GM12878 (cell line): Measurements from ENCODE around the gene PPP1R7. TPM values are rescaled to one million over a fixed set of nuclear protein-coding genes. Genes with fewer than 3 reads are reported as not detected.

Experiments
- ATAC-seq: fragments of 200-7000 bp; cut with Tn5 transposase; 3 replicates; pipeline ENCODE4 v1.9.1; 2020; ENCODE audit warnings: mild to moderate bottlenecking, moderate library complexity
- BruUV-seq: library from RNA; stranded (reverse); fragments of 400-500 nt; replicated peaks from 2 replicates; lab custom pipeline; 2021; lab: Mats Ljungman, UMichigan
- CTCF ChIA-PET: fragments of 300-600 bp; sonication (Branson Sonifier 250); formaldehyde crosslinking; extraction: SDS; loops from one replicate; lab custom pipeline; 2021; ENCODE audit warnings: inconsistent platforms; lab: Yijun Ruan, JAX
- POLR2A ChIA-PET: fragments of 350-600 bp; formaldehyde crosslinking; extraction: SDS; loops from one replicate; lab custom pipeline; 2021; ENCODE audit warnings: inconsistent platforms; lab: Charles Lee
- RAD21 ChIA-PET: fragments of 300-600 bp; sonication (Branson Sonifier 250); formaldehyde crosslinking; loops from one replicate; lab custom pipeline; 2023; ENCODE audit warnings: antibody characterized with exemption; ENCODE audit not compliant: unreplicated experiment; lab: Charles Lee
- SMC1A ChIA-PET: fragments of 300-600 bp; sonication (Branson Sonifier 250); formaldehyde crosslinking; loops from one replicate; lab custom pipeline; 2023; ENCODE audit not compliant: unreplicated experiment, uncharacterized antibody; lab: Charles Lee
- DNase-seq: peaks from one replicate; pipeline ENCODE4 v3.0.0-alpha.2; 2011; ENCODE audit warnings: low read depth, low spot score
- FAIRE-seq: peaks from 3 replicates; lab custom pipeline; 2011; peaks lifted over from hg19 to GRCh38; lab: Jason Lieb, UNC
- H2AFZ ChIP-seq: 2 replicates; pipeline ENCODE4 v1.6.0; 2011; ENCODE audit warnings: low read depth, low read length, control low read depth; ENCODE audit not compliant: control insufficient read depth
- H3K27ac ChIP-seq: 2 replicates; pipeline ENCODE4 v1.5.1; 2011; ENCODE audit warnings: control low read depth; ENCODE audit not compliant: control insufficient read depth, insufficient read depth
- H3K27me3 ChIP-seq, 2 experiments: replicated peaks in 1 of 2; 2 replicates each; pipeline versions ENCODE4 v1.6.0 to v1.6.1; 2011; ENCODE audit warnings: low read length in 1 of 2; ENCODE audit not compliant: control insufficient read depth in 2 of 2, insufficient read depth in 2 of 2
- H3K36me3 ChIP-seq, 2 experiments: 2 replicates each; pipeline ENCODE4 v1.5.1; 2011; ENCODE audit warnings: low read length in 1 of 2; ENCODE audit not compliant: control insufficient read depth in 2 of 2, insufficient read depth in 2 of 2
- H3K4me1 ChIP-seq: 2 replicates; pipeline ENCODE4 v1.6.1; 2011; ENCODE audit warnings: mild to moderate bottlenecking, low read length, moderate library complexity, mixed read lengths; ENCODE audit not compliant: control insufficient read depth, insufficient read depth
- H3K4me2 ChIP-seq: 2 replicates; pipeline ENCODE4 v1.6.0; 2011; ENCODE audit warnings: control low read depth; ENCODE audit not compliant: control insufficient read depth, insufficient read depth
- H3K4me3 ChIP-seq: fragments of 200-600 bp; sonication (generic); 2 replicates; pipeline ENCODE4 v1.5.1; 2016
- H3K79me2 ChIP-seq: 2 replicates; pipeline ENCODE4 v1.6.0; 2011; ENCODE audit warnings: low read length; ENCODE audit not compliant: control insufficient read depth, insufficient read depth
- H3K9ac ChIP-seq: 2 replicates; pipeline ENCODE4 v1.8.0; 2011; ENCODE audit warnings: low read length, control low read depth, mixed read lengths; ENCODE audit not compliant: control insufficient read depth, insufficient read depth
- H3K9me3 ChIP-seq: replicated peaks from 3 replicates; pipeline ENCODE4 v1.5.1; 2011; ENCODE audit warnings: mild to moderate bottlenecking, low read length; ENCODE audit not compliant: control insufficient read depth, insufficient read depth
- H4K20me1 ChIP-seq: 2 replicates; pipeline ENCODE4 v1.6.0; 2011; ENCODE audit not compliant: control insufficient read depth, insufficient read depth
- MEF2B ChIP-seq: fragments of 450-650 bp; IDR thresholded peaks from 2 replicates; pipeline ENCODE4 v1.6.1; 2018; ENCODE audit warnings: mild to moderate bottlenecking, moderate library complexity; ENCODE audit not compliant: partially characterized antibody, poor library complexity, severe bottlenecking
- PKNOX1 ChIP-seq: fragments of 450-650 bp; IDR thresholded peaks from 2 replicates; pipeline ENCODE4 v1.6.1; 2016; ENCODE audit warnings: mild to moderate bottlenecking
- POLR2A ChIP-seq: IDR thresholded peaks from 2 replicates; pipeline ENCODE4 v1.6.1; 2011; ENCODE audit warnings: low read depth, mild to moderate bottlenecking, low read length
- POLR2AphosphoS5 ChIP-seq: IDR thresholded peaks from 2 replicates; pipeline ENCODE4 v1.6.1; 2011; ENCODE audit warnings: mild to moderate bottlenecking, low read length, inconsistent platforms
- RUNX3 ChIP-seq: IDR thresholded peaks from 2 replicates; pipeline ENCODE4 v1.6.1; 2012; ENCODE audit warnings: low read length, inconsistent platforms
- SMAD5 ChIP-seq: IDR thresholded peaks from 2 replicates; pipeline ENCODE4 v1.6.1; 2016; ENCODE audit warnings: antibody characterized with exemption, low read depth
- ZBTB4 ChIP-seq: fragments of 450-650 bp; formaldehyde crosslinking; IDR thresholded peaks from 2 replicates; pipeline ENCODE4 v1.4.0; 2022; ENCODE audit warnings: mild to moderate bottlenecking, moderate library complexity
- ZNF274 ChIP-seq: IDR thresholded peaks from one replicate; pipeline ENCODE4 v1.8.0; 2011; ENCODE audit not compliant: insufficient read length, insufficient read depth
- WGBS: methylation state at CpG from one replicate; pipeline ENCODE4 v1.1.6; 2016; ENCODE audit warnings: low lambda C conversion rate; ENCODE audit not compliant: insufficient replicate concordance, insufficient coverage; ENCODE audit errors: missing lambda C conversion rate; 5-methylcytosine and 5-hydroxymethylcytosine counted together
- in situ Hi-C: fragments of 300-500 bp; cut with MboI; formaldehyde crosslinking; loops from 9 replicates; pipeline ENCODE4 v1.14.3; 2018; ENCODE audit warnings: mixed read lengths
- intact Hi-C: fragments of 100-400 bp; cut with micrococcal nuclease; formaldehyde crosslinking; loops from one replicate; pipeline ENCODE4 v1.14.2; 2022; ENCODE audit not compliant: unreplicated experiment
- polyA plus RNA-seq, 11 experiments: library from polyadenylated mRNA; depleted of rRNA in 4 of 11; unstranded in 6 of 11; stranded (reverse) in 5 of 11; fragments of >200 nt; fragmentation: Nextera tagmentation in 4 of 11; fragmentation: Illumina TruSeq in 1 of 11; extraction: Ambion mirVana in 4 of 11; extraction: Trizol in 1 of 11; gene quantifications; 1 replicate in 1 of 11; 2 replicates in 10 of 11; pipeline versions ENCODE4 v1.2.1 to v1.2.3, GENCODE V29; 2011 to 2016; ENCODE audit warnings: inconsistent platforms in 2 of 11, missing spikeins in 2 of 11, low read depth in 1 of 11
- total RNA-seq, 4 experiments: library from RNA; depleted of rRNA in 3 of 4; stranded (reverse); fragments of >200 nt in 3 of 4; fragmentation: Illumina TruSeq in 1 of 4; extraction: Trizol in 1 of 4; gene quantifications; 2 replicates each; pipeline versions ENCODE4 v1.2.1 to v1.2.3, GENCODE V29; 2013 to 2021

Gene PPP1R7
- total and polyA plus RNA-seq, 10 of the 15 experiments (the other 5 are each of a cell fraction or from before 2014, with no cell fraction given) = 78.5 to 174 (median 93.7) TPM

- intact Hi-C loops = no loop called here
- no peaks in the 10 kb centered on the region for H3K9me3 ChIP-seq
- peak overlapping the region; percentile 82 for H3K27ac ChIP-seq
- peaks cover 30% of the 10 kb centered on the region for H3K79me2 ChIP-seq
- no TSS peak for BruUV-seq
- H3K4me3 ChIP-seq = peak overlapping the region; percentile 11; the same call in 1 of the 2 replicates
- H3K4me1 ChIP-seq = peaks cover 33% of the 10 kb centered on the region
- no peaks in the 10 kb centered on the region for H4K20me1 ChIP-seq
- ChIA-PET POLR2A (interaction anchor here (0.9 to 5.2 kb wide), 6 partner anchors 10 to 38 kb away, joined by 3 to 54 read pairs (median 8); partner anchors contain the start of genes MTERF4, PASK and PPP1R7), CTCF (interaction anchor here (1.1 to 2.0 kb wide), 5 partner anchors 11 to 39 kb away, joined by 3 to 10 read pairs (median 8); partner anchors contain the start of genes PASK and PPP1R7), SMC1A (interaction anchor here (1.0 to 6.5 kb wide), 8 partner anchors 10 to 38 kb away, joined by 4 to 53 read pairs (median 8); partner anchors contain the start of genes MTERF4, PASK and PPP1R7), RAD21 (interaction anchor here (0.6 to 4.9 kb wide), 9 partner anchors 11 to 207 kb away, joined by 3 to 43 read pairs (median 3); partner anchors contain the start of genes MTERF4, PASK and PPP1R7)
- FAIRE-seq (peak; percentile 75), ATAC-seq (peak; percentile 65), DNase-seq (no peak)
- peak overlapping the region; percentile 90 for H3K4me2 ChIP-seq
- in situ Hi-C loops = no loop called here
- TF ChIP-seq POLR2AphosphoS5 (no peak), PKNOX1 (peak; percentile 49; the same call in 1 of the 2 replicates), ZBTB4 (CRISPR knock-in tag) (no peak), MEF2B (peak; percentile 40), SMAD5 (0 out of 2 replicates have a peak, but pooled peaks have one; percentile 36), RUNX3 (peak; percentile 40; the same call in 1 of the 2 replicates), ZNF274 (no peak), POLR2A (peak; percentile 48; the same call in 1 of the 2 replicates)
- no peaks in the 10 kb centered on the region for H3K27me3 ChIP-seq
- WGBS = 3% methylated on average over 9 of the region's 9 CpGs
- peaks cover 12 to 15% of the 10 kb centered on the region in 2 experiments; a peak in 3 of 4 replicates for H3K36me3 ChIP-seq
- H2AFZ ChIP-seq = peak overlapping the region; percentile 69
- peak overlapping the region; percentile 56 for H3K9ac ChIP-seq
Measured at GRCh38 chr2:241111440-241111805, 38.8 kb upstream of the PPP1R7 start.
